GM21390 (cell line): ENCODE results near the gene PCK1.
"Not testable (repeated sequence)": the region's sequence is repeated elsewhere in the genome, so short reads cannot be mapped to it uniquely, and the experiment has no call there.

Experiments used
- ATAC-seq: cut with Tn5 transposase; IDR thresholded peaks from one replicate; pipeline ENCODE4 v1.9.1; 2021; ENCODE audit not compliant: unreplicated experiment

The PCK1 gene

GRCh38 chr20:57560554-57561355, at the start of gene PCK1:
TSS of gene PCK1 (plus strand) at chr20:57561110. CDS start at chr20:57561412, 302 bp downstream.
- no peak for ATAC-seq

- not testable (repeated sequence) for ATAC-seq
Measured at GRCh38 chr20:57511709-57512108, 49.2 kb upstream of the PCK1 start.

- ATAC-seq = no peak
Measured at GRCh38 chr20:57512432-57512831, 48.5 kb upstream of the PCK1 start.

- ATAC-seq = no peak
Measured at GRCh38 chr20:57513199-57513598, 47.7 kb upstream of the PCK1 start.

GRCh38 chr20:57514273-57514751, 46.6 kb upstream of the PCK1 start:
- no peak for ATAC-seq

GRCh38 chr20:57517904-57518303, 43.0 kb upstream of the PCK1 start:
- no peak for ATAC-seq

- ATAC-seq = no peak
Measured at GRCh38 chr20:57522380-57523140, 38.4 kb upstream of the PCK1 start.

GRCh38 chr20:57523782-57524181, 37.1 kb upstream of the PCK1 start:
- ATAC-seq = no peak

GRCh38 chr20:57524511-57525176, 36.3 kb upstream of the PCK1 start, which contains the start of gene CTCFL:
TSS of gene CTCFL (minus strand) at chr20:57525140. CDS start at chr20:57524205, 935 bp downstream.
- no peak for ATAC-seq

- no peak for ATAC-seq
Measured at GRCh38 chr20:57525328-57526086, 35.4 kb upstream of the PCK1 start.

GRCh38 chr20:57526087-57526884, 34.6 kb upstream of the PCK1 start:
- ATAC-seq = no peak

GRCh38 chr20:57526885-57527460, 33.9 kb upstream of the PCK1 start:
- no peak for ATAC-seq

GRCh38 chr20:57527728-57528127, 33.2 kb upstream of the PCK1 start:
- ATAC-seq = no peak

- ATAC-seq = no peak
Measured at GRCh38 chr20:57528148-57528547, 32.8 kb upstream of the PCK1 start.

- no peak for ATAC-seq
Measured at GRCh38 chr20:57529160-57529585, 31.7 kb upstream of the PCK1 start.

GRCh38 chr20:57529810-57530209, 31.1 kb upstream of the PCK1 start:
- ATAC-seq = no peak

- no peak for ATAC-seq
Measured at GRCh38 chr20:57530327-57530981, 30.5 kb upstream of the PCK1 start.

GRCh38 chr20:57532104-57532503, 28.8 kb upstream of the PCK1 start:
- ATAC-seq = no peak

GRCh38 chr20:57535297-57535696, 25.6 kb upstream of the PCK1 start:
- ATAC-seq = no peak
